Astrocyte of the spinal cord (primary cell): ENCODE results near the gene BFSP2.
"Not testable (repeated sequence)": the region's sequence is repeated elsewhere in the genome, so short reads cannot be mapped to it uniquely, and the experiment has no call there.

ENCODE experiments used
- DNase-seq: peaks from one replicate; pipeline ENCODE4 v3.0.0; 2011; ENCODE audit warnings: low read depth, low spot score
- H3K4me3 ChIP-seq: 2 replicates; pipeline ENCODE4 v1.5.1; 2011; ENCODE audit warnings: low read depth, mild to moderate bottlenecking, low read length, moderate library complexity
- CTCF ChIP-seq: IDR thresholded peaks from 2 replicates; pipeline ENCODE4 v1.5.1; 2012; ENCODE audit warnings: low read depth, mild to moderate bottlenecking, low read length, inconsistent platforms
- in situ Hi-C: cut with HindIII; loops from 2 replicates; pipeline ENCODE4 v1.10.0; 2017; ENCODE audit warnings: low sequenced_read_pairs

The BFSP2 gene

GRCh38 chr3:133512416-133513089, 112.7 kb downstream of the BFSP2 start:
- in situ Hi-C loops: no loop called here
- DNase-seq: no peak
- no peak overlapping the region for H3K4me3 ChIP-seq
- TF ChIP-seq CTCF: no peak

GRCh38 chr3:133514418-133514817, 114.6 kb downstream of the BFSP2 start:
- H3K4me3 ChIP-seq: no peak overlapping the region
- DNase-seq: no peak
- no peak for TF ChIP-seq CTCF
- in situ Hi-C loops: no loop called here

- no peak overlapping the region for H3K4me3 ChIP-seq
- DNase-seq: no peak
- TF ChIP-seq CTCF: no peak
- in situ Hi-C loops: no loop called here
Observed at GRCh38 chr3:133515127-133515526, 115.3 kb downstream of the BFSP2 start.

GRCh38 chr3:133520286-133520685, 120.4 kb downstream of the BFSP2 start:
- H3K4me3 ChIP-seq: no peak overlapping the region
- no peak for DNase-seq
- in situ Hi-C loops: no loop called here
- TF ChIP-seq CTCF: no peak

- in situ Hi-C loops, DNase-seq, H3K4me3 ChIP-seq: not testable (repeated sequence)
Observed at GRCh38 chr3:133520938-133521337, 121.1 kb downstream of the BFSP2 start.

GRCh38 chr3:133521946-133522345, 122.1 kb downstream of the BFSP2 start:
- H3K4me3 ChIP-seq: no peak overlapping the region
- in situ Hi-C loops: no loop called here
- DNase-seq: no peak
- no peak for TF ChIP-seq CTCF

GRCh38 chr3:133523758-133524157, 123.9 kb downstream of the BFSP2 start:
- in situ Hi-C loops: not testable (repeated sequence)

More at GRCh38 chr3:133523758-133524157, 123.9 kb downstream of the BFSP2 start:
- DNase-seq, H3K4me3 ChIP-seq: not testable (repeated sequence)
